CD14-positive monocyte (primary cell): Measurements from ENCODE around the gene TICRR. TPM values are rescaled to one million over a fixed set of nuclear protein-coding genes. Genes with fewer than 3 reads are reported as not detected.

Source experiments
- DNase-seq, 3 donors: peaks; one replicate each; pipeline ENCODE4 v3.0.0-alpha.2; 2011 to 2022
- H2AFZ ChIP-seq: 2 replicates; pipeline ENCODE4 v1.6.0; 2012; ENCODE audit warnings: mild to moderate bottlenecking, low read depth, low read length, inconsistent platforms; ENCODE audit not compliant: insufficient read depth, poor library complexity, severe bottlenecking
- H3K27ac ChIP-seq, 2 donors: 1 replicate in 1 of 2; 2 replicates in 1 of 2; pipeline ENCODE4 v1.5.1; 2012 to 2013; ENCODE audit warnings: low read length in 2 of 2, control low read depth in 1 of 2, inconsistent platforms in 1 of 2, low read depth in 1 of 2, mild to moderate bottlenecking in 1 of 2
- H3K27me3 ChIP-seq, 2 donors: one replicate each; pipeline versions ENCODE4 v1.6.0 to v1.6.1; 2011 to 2013; ENCODE audit warnings: low read length in 2 of 2; ENCODE audit not compliant: control insufficient read depth in 2 of 2, insufficient read depth in 2 of 2
- H3K36me3 ChIP-seq, 2 donors: replicated peaks in 1 of 2; 1 replicate in 1 of 2; 2 replicates in 1 of 2; pipeline versions ENCODE4 v1.5.1 to v1.6.1; 2012 to 2013; ENCODE audit warnings: low read length in 2 of 2, control low read depth in 1 of 2, inconsistent platforms in 1 of 2, mild to moderate bottlenecking in 1 of 2; ENCODE audit not compliant: insufficient read depth in 2 of 2, control insufficient read depth in 1 of 2
- H3K4me1 ChIP-seq, 2 donors: 1 replicate in 1 of 2; 2 replicates in 1 of 2; pipeline versions ENCODE4 v1.5.1 to v1.6.1; 2012 to 2013; ENCODE audit warnings: low read length in 2 of 2, control low read depth in 1 of 2, inconsistent platforms in 1 of 2, mild to moderate bottlenecking in 1 of 2, moderate library complexity in 1 of 2; ENCODE audit not compliant: insufficient read depth in 2 of 2, control insufficient read depth in 1 of 2
- H3K4me2 ChIP-seq: replicated peaks from 2 replicates; pipeline ENCODE3; 2012; ENCODE audit warnings: low read length, moderate library complexity, mild to moderate bottlenecking; ENCODE audit not compliant: poor library complexity, severe bottlenecking; ENCODE audit errors: extremely low read depth
- H3K4me3 ChIP-seq, 3 experiments: fragments of 200-600 bp in 1 of 3; sonication (generic) in 1 of 3; replicated peaks in 1 of 3; 1 replicate in 2 of 3; 2 replicates in 1 of 3; pipeline ENCODE4 v1.5.1; 2011 to 2013; ENCODE audit warnings: low read length in 3 of 3, mild to moderate bottlenecking in 3 of 3, control low read depth in 2 of 3, low read depth in 2 of 3, inconsistent platforms in 1 of 3, moderate library complexity in 1 of 3
- H3K79me2 ChIP-seq: 2 replicates; pipeline ENCODE4 v1.6.0; 2012; ENCODE audit warnings: mild to moderate bottlenecking, control low read depth, inconsistent platforms, low read length, moderate library complexity; ENCODE audit not compliant: insufficient read depth
- H3K9ac ChIP-seq: 2 replicates; pipeline ENCODE4 v1.6.0; 2017; ENCODE audit warnings: low read length, mild to moderate bottlenecking; ENCODE audit not compliant: insufficient read depth, poor library complexity, severe bottlenecking
- H3K9me3 ChIP-seq, 2 donors: replicated peaks in 1 of 2; 1 replicate in 1 of 2; 2 replicates in 1 of 2; pipeline versions ENCODE4 v1.5.1 to v1.6.1; 2012 to 2013; ENCODE audit warnings: low read length in 2 of 2, control low read depth in 1 of 2; ENCODE audit not compliant: control insufficient read depth in 1 of 2, insufficient read depth in 1 of 2
- H4K20me1 ChIP-seq: 2 replicates; pipeline ENCODE4 v1.6.0; 2012; ENCODE audit warnings: mild to moderate bottlenecking, low read length, control low read depth, moderate library complexity; ENCODE audit not compliant: insufficient read depth
- H3K27ac Mint-ChIP-seq, 7 donors: one replicate each; pipeline ENCODE4 v1.8.0; 2020; ENCODE audit warnings: mild to moderate bottlenecking in 7 of 7, mixed read lengths in 7 of 7, moderate library complexity in 6 of 7, inconsistent platforms in 2 of 7
- H3K27me3 Mint-ChIP-seq, 3 donors: one replicate each; pipeline ENCODE4 v1.8.0; 2021 to 2022; ENCODE audit warnings: low read depth in 3 of 3, mild to moderate bottlenecking in 3 of 3, mixed read lengths in 3 of 3, moderate library complexity in 3 of 3, inconsistent platforms in 1 of 3
- H3K36me3 Mint-ChIP-seq, 2 donors: one replicate each; pipeline ENCODE4 v1.8.0; 2020; ENCODE audit warnings: mixed read lengths in 2 of 2, inconsistent platforms in 1 of 2, mild to moderate bottlenecking in 1 of 2
- H3K4me1 Mint-ChIP-seq: one replicate; pipeline ENCODE4 v1.8.0; 2020; ENCODE audit warnings: mild to moderate bottlenecking, mixed read lengths
- H3K4me3 Mint-ChIP-seq, 2 donors: one replicate each; pipeline ENCODE4 v1.8.0; 2020; ENCODE audit warnings: mild to moderate bottlenecking in 2 of 2, mixed read lengths in 2 of 2, moderate library complexity in 1 of 2
- H3K9me3 Mint-ChIP-seq, 7 donors: one replicate each; pipeline ENCODE4 v1.8.0; 2020 to 2022; ENCODE audit warnings: mixed read lengths in 7 of 7, mild to moderate bottlenecking in 6 of 7, moderate library complexity in 6 of 7, inconsistent platforms in 2 of 7
- CTCF ChIP-seq: fragments of 200-600 bp; IDR thresholded peaks from one replicate; pipeline ENCODE4 v1.8.0; 2022; ENCODE audit warnings: antibody characterized with exemption, mild to moderate bottlenecking
- WGBS: methylation state at CpG from one replicate; pipeline ENCODE4 v1.1.5; 2013; ENCODE audit warnings: missing lambda C conversion rate; ENCODE audit not compliant: insufficient coverage; 5-methylcytosine and 5-hydroxymethylcytosine counted together
- intact Hi-C, 2 donors: fragments of 100-400 bp; cut with micrococcal nuclease; formaldehyde crosslinking; loops; one replicate each; pipeline versions ENCODE4 v1.15.0 to v1.15.1; 2023
- polyA plus RNA-seq, 3 donors: library from polyadenylated mRNA; depleted of rRNA in 1 of 3; unstranded in 2 of 3; stranded (reverse) in 1 of 3; fragments of 300-500 nt in 2 of 3; fragments of >200 nt in 1 of 3; fragmentation: Illumina TruSeq in 2 of 3; gene quantifications; 1 replicate in 2 of 3; 2 replicates in 1 of 3; pipeline ENCODE4 v1.2.3, GENCODE V29; 2012 to 2021

The TICRR gene
- polyA plus RNA-seq, 3 donors: not detected

- Histone ChIP-seq H3K27me3 (no peaks in the 10 kb centered on the region), H3K27ac (no peak overlapping the region), H2AFZ (no peak overlapping the region), H3K4me2 (no peak overlapping the region), H3K4me3 (no peak overlapping the region), H3K4me1 (no peaks in the 10 kb centered on the region), H3K36me3 (peaks cover 69 to 96% of the 10 kb centered on the region in 2 donors), H4K20me1 (no peaks in the 10 kb centered on the region), H3K9ac (no peak overlapping the region), H3K79me2 (no peaks in the 10 kb centered on the region), H3K9me3 (no peaks in the 10 kb centered on the region)
- TF ChIP-seq CTCF: no peak
- Mint-ChIP-seq H3K9me3 (no peaks in the 10 kb centered on the region), H3K27ac (no peak overlapping the region), H3K4me3 (no peak overlapping the region), H3K4me1 (no peaks in the 10 kb centered on the region), H3K36me3 (peaks cover 63 to 85% of the 10 kb centered on the region in 2 donors), H3K27me3 (no peaks in the 10 kb centered on the region)
- intact Hi-C loops: no loop called here
- 100% methylated on average over 2 of the region's 4 CpGs for WGBS
- DNase-seq: no peak
Observed at GRCh38 chr15:89599021-89599420, 23.8 kb downstream of the TICRR start.

- Histone ChIP-seq H4K20me1 (no peaks in the 10 kb centered on the region), H3K9me3 (peaks cover 4 to 19% of the 10 kb centered on the region in 2 donors), H3K36me3 (peaks cover 72 to 96% of the 10 kb centered on the region in 2 donors), H3K27me3 (no peaks in the 10 kb centered on the region), H2AFZ (no peak overlapping the region), H3K9ac (no peak overlapping the region), H3K27ac (no peak overlapping the region), H3K4me1 (no peaks in the 10 kb centered on the region), H3K4me2 (no peak overlapping the region), H3K4me3 (no peak overlapping the region), H3K79me2 (no peaks in the 10 kb centered on the region)
- intact Hi-C loops: no loop called here
- Mint-ChIP-seq H3K4me1 (no peaks in the 10 kb centered on the region), H3K36me3 (peaks cover 73 to 95% of the 10 kb centered on the region in 2 donors), H3K9me3 (peaks cover 13 to 22% (median 19%) of the 10 kb centered on the region in 7 donors), H3K27ac (no peak overlapping the region), H3K4me3 (no peak overlapping the region), H3K27me3 (no peaks in the 10 kb centered on the region)
- no peak for DNase-seq
- WGBS: no CpG with 5 or more reads among the region's 2 CpGs
- no peak for TF ChIP-seq CTCF
Observed at GRCh38 chr15:89611317-89611716, 36.0 kb downstream of the TICRR start.
